ENCODE measurements around the gene KDSR. TPM values are rescaled to one million over a fixed set of nuclear protein-coding genes. Genes with fewer than 3 reads are reported as not detected.

Gene KDSR
- total RNA-seq, 4 donors from 2014 or later = 13.1 to 37.2 (median 28.3) TPM

DNA sequence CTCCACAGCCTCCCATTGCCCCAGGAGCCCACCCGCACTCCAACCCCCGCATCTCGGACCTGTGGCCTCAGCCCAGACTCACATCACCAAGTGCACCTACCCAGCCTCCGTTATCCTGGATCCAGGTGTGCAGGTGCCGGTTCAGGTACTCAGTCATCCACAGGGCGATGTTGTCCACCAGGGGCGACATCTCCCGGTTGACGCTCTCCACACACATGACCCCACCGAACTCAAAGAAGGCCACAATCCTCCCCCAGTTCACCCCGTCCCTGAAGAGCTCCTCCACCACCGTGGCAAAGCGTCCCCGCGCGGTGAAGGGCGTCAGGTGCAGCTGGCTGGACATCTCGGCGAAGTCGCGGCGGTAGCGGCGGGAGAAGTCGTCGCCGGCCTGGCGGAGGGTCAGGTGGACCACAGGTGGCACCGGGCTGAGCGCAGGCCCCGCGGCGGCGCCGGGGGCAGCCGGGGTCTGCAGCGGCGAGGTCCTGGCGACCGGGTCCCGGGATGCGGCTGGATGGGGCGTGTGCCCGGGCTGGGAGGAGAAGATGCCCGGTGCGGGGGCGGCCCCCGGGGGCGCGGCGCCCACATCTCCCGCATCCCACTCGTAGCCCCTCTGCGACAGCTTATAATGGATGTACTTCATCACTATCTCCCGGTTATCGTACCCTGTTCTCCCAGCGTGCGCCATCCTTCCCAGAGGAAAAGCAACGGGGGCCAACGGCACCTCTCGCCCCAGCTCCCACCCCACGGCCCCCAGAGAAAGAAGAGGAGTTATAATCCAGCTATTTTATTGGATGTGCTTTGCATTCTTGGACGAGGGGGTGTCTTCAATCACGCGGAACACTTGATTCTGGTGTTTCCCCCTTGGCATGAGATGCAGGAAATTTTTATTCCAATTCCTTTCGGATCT, 48.8 kb downstream of the KDSR start:
- H3K9me3 ChIP-seq = no peaks in the 10 kb centered on the region
- TF ChIP-seq POLR2AphosphoS5 (IDR thresholded peaks at IDR 0.05) = peak; percentile 17 to 72 (median 53)
- TF ChIP-seq, protein P1, sequence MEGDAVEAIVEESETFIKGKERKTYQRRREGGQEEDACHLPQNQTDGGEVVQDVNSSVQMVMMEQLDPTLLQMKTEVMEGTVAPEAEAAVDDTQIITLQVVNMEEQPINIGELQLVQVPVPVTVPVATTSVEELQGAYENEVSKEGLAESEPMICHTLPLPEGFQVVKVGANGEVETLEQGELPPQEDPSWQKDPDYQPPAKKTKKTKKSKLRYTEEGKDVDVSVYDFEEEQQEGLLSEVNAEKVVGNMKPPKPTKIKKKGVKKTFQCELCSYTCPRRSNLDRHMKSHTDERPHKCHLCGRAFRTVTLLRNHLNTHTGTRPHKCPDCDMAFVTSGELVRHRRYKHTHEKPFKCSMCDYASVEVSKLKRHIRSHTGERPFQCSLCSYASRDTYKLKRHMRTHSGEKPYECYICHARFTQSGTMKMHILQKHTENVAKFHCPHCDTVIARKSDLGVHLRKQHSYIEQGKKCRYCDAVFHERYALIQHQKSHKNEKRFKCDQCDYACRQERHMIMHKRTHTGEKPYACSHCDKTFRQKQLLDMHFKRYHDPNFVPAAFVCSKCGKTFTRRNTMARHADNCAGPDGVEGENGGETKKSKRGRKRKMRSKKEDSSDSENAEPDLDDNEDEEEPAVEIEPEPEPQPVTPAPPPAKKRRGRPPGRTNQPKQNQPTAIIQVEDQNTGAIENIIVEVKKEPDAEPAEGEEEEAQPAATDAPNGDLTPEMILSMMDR (IDR thresholded peaks at IDR 0.05) = peak; percentile 68 to 94 (median 87)
- TF ChIP-seq POLR2A (IDR thresholded peaks at IDR 0.05) = no peak
- TF ChIP-seq EP300 (IDR thresholded peaks at IDR 0.05; ENCODE audit: low read depth) = no peak
- no peaks in the 10 kb centered on the region for H3K36me3 ChIP-seq
- no peaks in the 10 kb centered on the region for H3K27me3 ChIP-seq
- intact Hi-C loops (cut with DNase I; ENCODE audit: low total_unique reads) = no loop called here
- in situ Hi-C loops (cut with MboI; ENCODE audit: low pct_ligation_motif_present in 1 of 4, low pct_unique_long_range_greater_than_20kb in 1 of 4, low sequenced_read_pairs in 3 of 4) = loop anchor here in 3 of 4 donors (5.0 to 10.0 kb wide), 3 partner anchors 176 to 186 kb away; no protein-coding TSS in a partner anchor
- H3K27ac ChIP-seq = peak overlapping the region; percentile 91 to 94 (median 92)
- peak overlapping the region; percentile 61 to 89 (median 72) for H3K4me3 ChIP-seq
- DNase-seq = peak; percentile 88
- WGBS, 2 donors (ENCODE audit: low coverage in 1 of 2) = 3 to 8% methylated on average over 4 to 42 of the region's 66 CpGs
- peaks cover 3 to 58% (median 26%) of the 10 kb centered on the region in 4 donors for H3K4me1 ChIP-seq

DNA sequence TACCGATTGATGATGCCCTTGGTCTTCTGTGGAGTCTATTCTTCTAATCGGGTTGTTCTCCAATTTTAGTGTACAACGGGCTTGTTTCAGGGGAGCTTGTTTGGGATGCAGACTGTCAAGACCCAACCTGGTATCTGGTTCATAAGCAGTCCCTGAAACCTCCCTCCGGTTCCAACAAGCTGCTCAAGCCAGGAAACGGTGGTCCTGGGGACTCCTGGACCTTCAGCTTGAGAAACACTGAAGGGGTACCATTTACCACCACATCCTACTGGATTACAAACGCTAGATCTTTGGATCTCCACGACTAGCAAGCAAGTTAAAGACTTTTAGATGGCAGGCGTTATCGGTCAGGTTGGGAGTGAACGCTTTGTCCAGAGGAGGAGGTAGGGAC, 49.5 kb downstream of the KDSR start:
- peaks cover 3 to 55% (median 22%) of the 10 kb centered on the region in 4 donors for H3K4me1 ChIP-seq
- H3K9me3 ChIP-seq = no peaks in the 10 kb centered on the region
- 47% methylated on average over 10 of the region's 10 CpGs; no CpG with 5 or more reads in 1 of the 2 donors for WGBS, 2 donors (ENCODE audit: low coverage in 1 of 2)
- peak overlapping the region; percentile 91 to 94 (median 92) for H3K27ac ChIP-seq
- H3K4me3 ChIP-seq = peak overlapping the region; percentile 13 to 89 (median 72)
- intact Hi-C loops (cut with DNase I; ENCODE audit: low total_unique reads) = no loop called here
- TF ChIP-seq POLR2A (IDR thresholded peaks at IDR 0.05) = no peak
- TF ChIP-seq EP300 (IDR thresholded peaks at IDR 0.05; ENCODE audit: low read depth) = no peak
- TF ChIP-seq, protein P1 (IDR thresholded peaks at IDR 0.05) = no peak
- TF ChIP-seq POLR2AphosphoS5 (IDR thresholded peaks at IDR 0.05) = no peak
- H3K36me3 ChIP-seq = no peaks in the 10 kb centered on the region
- no peaks in the 10 kb centered on the region for H3K27me3 ChIP-seq
- DNase-seq = no peak
- in situ Hi-C loops (cut with MboI; ENCODE audit: low pct_ligation_motif_present in 1 of 4, low pct_unique_long_range_greater_than_20kb in 1 of 4, low sequenced_read_pairs in 3 of 4) = loop anchor here in 3 of 4 donors (5.0 to 10.0 kb wide), 3 partner anchors 175 to 185 kb away; no protein-coding TSS in a partner anchor

DNA sequence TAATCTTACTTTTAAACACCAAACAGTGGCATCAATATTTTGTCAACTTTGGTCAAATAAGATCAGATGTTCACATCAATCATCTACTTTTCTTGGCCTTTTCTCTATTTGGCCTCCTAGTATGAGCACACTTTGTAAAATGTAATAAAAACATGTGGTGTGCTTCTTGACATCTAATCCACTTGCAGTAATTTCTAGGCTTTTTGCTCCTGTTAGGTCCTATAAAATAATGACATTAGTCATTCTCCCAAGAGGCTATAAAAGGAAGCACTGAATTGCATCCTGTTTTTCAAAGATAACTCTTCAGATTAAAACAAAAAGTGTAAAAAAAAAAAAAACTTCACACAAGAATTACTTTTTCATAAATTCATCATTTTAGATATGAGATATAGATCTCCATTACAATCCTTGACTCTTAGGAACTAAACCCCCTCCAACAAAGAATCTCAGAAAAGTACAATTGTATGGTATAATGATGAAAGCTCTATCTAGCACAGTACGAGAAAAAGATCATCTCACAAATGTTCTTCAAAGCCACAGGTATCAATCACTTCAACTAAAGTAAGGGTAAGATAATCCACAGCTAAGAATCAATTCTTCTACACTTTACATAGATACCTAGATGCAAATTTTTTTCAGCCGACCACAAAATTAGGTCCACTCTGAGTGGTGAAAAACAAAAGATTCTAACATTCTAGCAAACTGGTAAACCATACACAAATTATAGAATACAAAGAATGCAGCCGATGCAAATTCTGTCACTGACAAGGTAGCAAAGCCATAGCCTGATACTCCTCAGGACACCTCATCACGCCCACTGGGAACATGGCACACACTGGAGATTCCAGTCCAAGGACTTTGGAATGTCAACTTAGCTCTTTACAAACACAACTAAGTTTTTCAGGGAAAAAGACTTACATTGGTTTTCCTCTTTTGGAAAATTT, 50.1 kb downstream of the KDSR start:
- no peak for TF ChIP-seq POLR2AphosphoS5 (IDR thresholded peaks at IDR 0.05)
- TF ChIP-seq, protein P1 (IDR thresholded peaks at IDR 0.05) = no peak
- no peak for TF ChIP-seq EP300 (IDR thresholded peaks at IDR 0.05; ENCODE audit: low read depth)
- TF ChIP-seq POLR2A (IDR thresholded peaks at IDR 0.05) = no peak
- Histone ChIP-seq H3K9me3 (no peaks in the 10 kb centered on the region), H3K36me3 (no peaks in the 10 kb centered on the region), H3K4me3 (peak overlapping the region in 3 of 4 donors; percentile 67 to 89 (median 77)), H3K27me3 (no peaks in the 10 kb centered on the region), H3K27ac (peak overlapping the region; percentile 91 to 94 (median 92)), H3K4me1 (peaks cover 3 to 51% (median 21%) of the 10 kb centered on the region in 4 donors)
- DNase-seq = peak; percentile 31
- in situ Hi-C loops (cut with MboI; ENCODE audit: low pct_ligation_motif_present in 1 of 4, low pct_unique_long_range_greater_than_20kb in 1 of 4, low sequenced_read_pairs in 3 of 4) = loop anchor here in 3 of 4 donors (5.0 to 10.0 kb wide), 3 partner anchors 175 to 185 kb away; no protein-coding TSS in a partner anchor
- intact Hi-C loops (cut with DNase I; ENCODE audit: low total_unique reads) = no loop called here
- WGBS, 2 donors (ENCODE audit: low coverage in 1 of 2) = 48 to 49% methylated on average over 4 of the region's 4 CpGs
